Coronary artery (tissue), 2 donors: ENCODE results near the gene TIMM17B.

Experiments used
- DNase-seq: peaks from one replicate; pipeline ENCODE4 v3.0.0-alpha.2; 2017; ENCODE audit warnings: low spot score
- H3K27ac ChIP-seq, 2 donors: fragments of 200-600 bp; sonication (generic); one replicate each; pipeline ENCODE4 v1.5.1; 2016 to 2019
- H3K4me3 ChIP-seq: fragments of 200-600 bp; sonication (generic); 2 replicates; pipeline ENCODE4 v1.5.1; 2016; ENCODE audit warnings: mild to moderate bottlenecking, moderate library complexity
- CTCF ChIP-seq: fragments of 200-600 bp; sonication (generic); IDR thresholded peaks from one replicate; pipeline ENCODE4 v1.5.1; 2019; ENCODE audit warnings: antibody characterized with exemption

The TIMM17B gene

GRCh38 chrX:48902135-48902534 is 4.6 kb upstream of the TIMM17B start:
- Histone ChIP-seq H3K27ac (no peak overlapping the region), H3K4me3 (no peak overlapping the region)
- no peak for TF ChIP-seq CTCF
- DNase-seq: peak; percentile 43

- Histone ChIP-seq H3K4me3 (no peak overlapping the region), H3K27ac (no peak overlapping the region)
- no peak for DNase-seq
- no peak for TF ChIP-seq CTCF
These were observed 3.5 kb upstream of the TIMM17B start for GRCh38 chrX:48901069-48901468.

GRCh38 chrX:48899078-48899410 is 1.5 kb upstream of the TIMM17B start:
- TF ChIP-seq CTCF: no peak
- Histone ChIP-seq H3K4me3 (no peak overlapping the region), H3K27ac (no peak overlapping the region)
- DNase-seq: no peak

- TF ChIP-seq CTCF: no peak
- no peak for DNase-seq
- Histone ChIP-seq H3K4me3 (peak overlapping the region; percentile 75), H3K27ac (peak overlapping the region; percentile 83 to 96)
These were observed 377 bp downstream of the TIMM17B start for GRCh38 chrX:48897157-48897624.

- no peak for DNase-seq
- Histone ChIP-seq H3K4me3 (peak overlapping the region; percentile 75), H3K27ac (peak overlapping the region; percentile 83 to 96)
- TF ChIP-seq CTCF: no peak
These were observed 957 bp downstream of the TIMM17B start for GRCh38 chrX:48896611-48897011.

GRCh38 chrX:48894891-48895290 is 2.7 kb downstream of the TIMM17B start:
- H3K4me3 ChIP-seq: no peak overlapping the region
- no peak for DNase-seq
- H3K27ac ChIP-seq: no peak overlapping the region
- TF ChIP-seq CTCF: no peak

- TF ChIP-seq CTCF: no peak
- DNase-seq: no peak
- Histone ChIP-seq H3K27ac (no peak overlapping the region), H3K4me3 (no peak overlapping the region)
These were observed 3.8 kb downstream of the TIMM17B start for GRCh38 chrX:48893556-48894348.
